ENCODE results near the gene USP31. TPM values are rescaled to one million over a fixed set of nuclear protein-coding genes. Genes with fewer than 3 reads are reported as not detected.

USP31 gene
- total RNA-seq, 2 experiments from 2014 or later: 1.6 to 1.7 TPM

DNA sequence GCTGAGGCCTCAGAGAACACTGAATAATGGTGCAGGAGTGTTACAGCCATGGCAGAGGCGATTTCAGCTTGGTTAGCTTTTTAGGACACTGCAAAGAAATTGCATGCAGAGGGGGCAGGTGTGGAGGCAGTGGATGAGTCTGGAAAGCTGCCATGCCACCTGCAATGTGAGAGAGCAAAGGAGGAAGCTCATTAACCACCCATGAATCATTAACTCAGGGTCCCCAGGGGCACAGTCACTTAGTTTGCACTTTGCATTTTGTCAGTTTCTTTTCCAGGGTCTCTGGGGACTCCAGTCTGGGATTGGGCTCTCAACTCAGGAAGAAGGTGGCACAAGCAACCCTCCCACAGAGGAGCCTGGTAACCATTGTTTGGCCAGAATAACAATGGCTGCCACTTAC lies 132.9 kb downstream of the USP31 start:
- H3K4me3 ChIP-seq (ENCODE audit: low read length): no peak overlapping the region
- DNase-seq (no peak), ATAC-seq (ENCODE audit: poor library complexity) (no peak)
- Mint-ChIP-seq H3K9me3 (no peaks in the 10 kb centered on the region), H3K27me3 (peaks cover 37% of the 10 kb centered on the region), H3K27ac (no peak overlapping the region), H3K36me3 (ENCODE audit: low read depth) (no peaks in the 10 kb centered on the region), H3K4me1 (ENCODE audit: low read depth) (no peaks in the 10 kb centered on the region), H3K4me3 (no peak overlapping the region)
- no peak overlapping the region for H3K27ac ChIP-seq (ENCODE audit: low read depth in 1 of 2, low read length in 2 of 2)
- intact Hi-C loops (cut with DNase I, micrococcal nuclease): no loop called here
- POLR2A ChIA-PET: no interaction called here
- no peak for TF ChIP-seq CTCF (IDR thresholded peaks at IDR 0.05)
- H3K27me3 ChIP-seq (ENCODE audit: control insufficient read depth in 1 of 2, insufficient read depth in 2 of 2, low read length in 2 of 2): peaks cover 0 to 5% of the 10 kb centered on the region in 2 experiments
- H3K36me3 ChIP-seq (ENCODE audit: insufficient read depth, low read length): no peaks in the 10 kb centered on the region
- H3K9me3 ChIP-seq (ENCODE audit: control insufficient read depth in 1 of 2, insufficient read depth in 1 of 2, low read length in 2 of 2): peaks cover 0 to 7% of the 10 kb centered on the region in 2 experiments
- no peaks in the 10 kb centered on the region for H3K4me1 ChIP-seq (ENCODE audit: insufficient read depth, low read length)
- CTCF ChIA-PET: no interaction called here

GRCh38 chr16:23015580-23015979 lies 133.7 kb downstream of the USP31 start:
- ChIA-PET POLR2A (no interaction called here), CTCF (interaction anchor here (0.5 kb wide), 1 partner anchor 67 kb away, joined by 3 read pairs; no protein-coding TSS in a partner anchor)
- Mint-ChIP-seq H3K4me3 (no peak overlapping the region), H3K9me3 (no peaks in the 10 kb centered on the region), H3K36me3 (ENCODE audit: low read depth) (no peaks in the 10 kb centered on the region), H3K4me1 (ENCODE audit: low read depth) (no peaks in the 10 kb centered on the region), H3K27ac (no peak overlapping the region), H3K27me3 (peaks cover 37% of the 10 kb centered on the region)
- Histone ChIP-seq H3K27me3 (ENCODE audit: control insufficient read depth in 1 of 2, insufficient read depth in 2 of 2, low read length in 2 of 2) (peaks cover 0 to 3% of the 10 kb centered on the region in 2 experiments), H3K36me3 (ENCODE audit: insufficient read depth, low read length) (no peaks in the 10 kb centered on the region), H3K4me3 (ENCODE audit: low read length) (no peak overlapping the region), H3K27ac (ENCODE audit: low read depth in 1 of 2, low read length in 2 of 2) (no peak overlapping the region), H3K4me1 (ENCODE audit: insufficient read depth, low read length) (no peaks in the 10 kb centered on the region), H3K9me3 (ENCODE audit: control insufficient read depth in 1 of 2, insufficient read depth in 1 of 2, low read length in 2 of 2) (peaks cover 0 to 7% of the 10 kb centered on the region in 2 experiments)
- ATAC-seq (ENCODE audit: poor library complexity): no peak
- intact Hi-C loops (cut with DNase I, micrococcal nuclease): no loop called here
- no peak for TF ChIP-seq CTCF (IDR thresholded peaks at IDR 0.05)
- no peak for DNase-seq

DNA sequence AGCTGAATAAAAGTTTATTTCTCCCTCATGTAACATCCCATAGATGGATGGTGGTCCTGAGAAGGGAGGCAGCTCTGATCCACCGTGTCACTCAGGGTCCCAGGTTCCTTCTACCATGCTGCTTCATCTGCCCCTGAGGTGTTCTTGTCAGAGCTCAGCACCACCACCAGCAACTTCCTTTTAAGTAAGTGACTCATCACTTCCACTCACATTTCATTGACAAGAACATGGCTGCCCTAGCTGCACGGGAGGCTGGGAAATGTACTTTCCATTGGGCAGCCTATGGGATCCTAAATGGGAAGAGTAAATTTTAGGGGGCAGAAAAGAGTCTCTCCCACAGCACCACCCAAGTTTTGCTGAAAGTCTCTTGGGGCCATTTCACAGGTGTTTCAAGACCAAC lies 134.7 kb downstream of the USP31 start:
- H3K4me3 Mint-ChIP-seq: no peak overlapping the region
- no peak for TF ChIP-seq CTCF (IDR thresholded peaks at IDR 0.05)
- DNase-seq (no peak), ATAC-seq (ENCODE audit: poor library complexity) (no peak)
- peaks cover 37% of the 10 kb centered on the region for H3K27me3 Mint-ChIP-seq
- Histone ChIP-seq H3K4me1 (ENCODE audit: insufficient read depth, low read length) (no peaks in the 10 kb centered on the region), H3K36me3 (ENCODE audit: insufficient read depth, low read length) (no peaks in the 10 kb centered on the region), H3K27ac (ENCODE audit: low read depth in 1 of 2, low read length in 2 of 2) (no peak overlapping the region), H3K9me3 (ENCODE audit: control insufficient read depth in 1 of 2, insufficient read depth in 1 of 2, low read length in 2 of 2) (peaks cover 0 to under 1% of the 10 kb centered on the region in 2 experiments), H3K4me3 (ENCODE audit: low read length) (no peak overlapping the region), H3K27me3 (ENCODE audit: control insufficient read depth in 1 of 2, insufficient read depth in 2 of 2, low read length in 2 of 2) (peaks cover 0 to 3% of the 10 kb centered on the region in 2 experiments)
- no peak overlapping the region for H3K27ac Mint-ChIP-seq
- intact Hi-C loops (cut with DNase I, micrococcal nuclease): no loop called here
- no peaks in the 10 kb centered on the region for H3K9me3 Mint-ChIP-seq
- no peaks in the 10 kb centered on the region for H3K36me3 Mint-ChIP-seq (ENCODE audit: low read depth)
- no peaks in the 10 kb centered on the region for H3K4me1 Mint-ChIP-seq (ENCODE audit: low read depth)
- CTCF ChIA-PET: no interaction called here
- POLR2A ChIA-PET: no interaction called here

Other genes starting within 250 kb of the USP31 start
- gene SCNN1G, start 33.3 kb upstream of the USP31 start, total RNA-seq: not detected
- gene SCNN1B, start 152.8 kb upstream of the USP31 start, total RNA-seq: not detected

All from CD4-positive, alpha-beta T cell (primary cell).